Liver (tissue), 9 donors: ENCODE results near the gene ZNF326. TPM values are rescaled to one million over a fixed set of nuclear protein-coding genes. Genes with fewer than 3 reads are reported as not detected.

Experiments
- DNase-seq: peaks from one replicate; pipeline ENCODE4 v3.0.0-alpha.2; 2017; ENCODE audit warnings: low spot score
- H3K27ac ChIP-seq, 2 donors: one replicate each; pipeline ENCODE4 v1.7.0; 2013; ENCODE audit warnings: inconsistent platforms in 2 of 2, low read length in 2 of 2, control low read depth in 1 of 2, low read depth in 1 of 2, mild to moderate bottlenecking in 1 of 2
- H3K27me3 ChIP-seq, 4 donors: one replicate each; pipeline versions ENCODE4 v1.6.1 to v1.7.0; 2013; ENCODE audit warnings: low read length in 3 of 4, inconsistent platforms in 1 of 4, mild to moderate bottlenecking in 1 of 4, moderate library complexity in 1 of 4; ENCODE audit not compliant: control insufficient read depth in 4 of 4, insufficient read depth in 4 of 4
- H3K36me3 ChIP-seq, 4 donors: one replicate each; pipeline versions ENCODE4 v1.6.1 to v1.7.0; 2013; ENCODE audit warnings: low read length in 3 of 4, mild to moderate bottlenecking in 3 of 4, low read depth in 1 of 4, moderate library complexity in 1 of 4; ENCODE audit not compliant: control insufficient read depth in 4 of 4, insufficient read depth in 3 of 4
- H3K4me1 ChIP-seq, 4 donors: one replicate each; pipeline versions ENCODE4 v1.6.1 to v1.7.0; 2013; ENCODE audit warnings: low read length in 3 of 4, mild to moderate bottlenecking in 3 of 4, moderate library complexity in 1 of 4; ENCODE audit not compliant: control insufficient read depth in 4 of 4, insufficient read depth in 4 of 4
- H3K4me3 ChIP-seq, 3 donors: one replicate each; pipeline versions ENCODE4 v1.6.1 to v1.7.0; 2013; ENCODE audit warnings: low read length in 3 of 3, control low read depth in 1 of 3, low read depth in 1 of 3, mild to moderate bottlenecking in 1 of 3
- H3K9ac ChIP-seq, 2 donors: one replicate each; pipeline ENCODE4 v1.7.0; 2013; ENCODE audit warnings: low read length in 2 of 2, mild to moderate bottlenecking in 2 of 2, moderate library complexity in 2 of 2, control low read depth in 1 of 2, low read depth in 1 of 2
- H3K9me3 ChIP-seq, 4 donors: one replicate each; pipeline versions ENCODE4 v1.6.1 to v1.7.0; 2013; ENCODE audit warnings: low read length in 3 of 4; ENCODE audit not compliant: control insufficient read depth in 4 of 4
- CTCF ChIP-seq: fragments of 150-350 bp; IDR thresholded peaks from 2 replicates; pipeline ENCODE4 v1.5.1; 2017; ENCODE audit warnings: improper control_type of control experiment, low read depth, low read length; ENCODE audit not compliant: missing input control
- EGR1 ChIP-seq, 2 donors: IDR thresholded peaks; 2 replicates each; pipeline ENCODE4 v1.6.1; 2016 to 2018; ENCODE audit warnings: antibody characterized with exemption in 2 of 2, low read depth in 2 of 2
- FOXA2 ChIP-seq: IDR thresholded peaks from 2 replicates; pipeline ENCODE4 v1.6.1; 2016; ENCODE audit warnings: antibody characterized with exemption
- GABPA ChIP-seq, 2 donors: IDR thresholded peaks in 1 of 2; conservative IDR thresholded peaks in 1 of 2; 2 replicates each; pipeline ENCODE4 v1.6.1; 2016; ENCODE audit warnings: antibody characterized with exemption in 2 of 2, mild to moderate bottlenecking in 1 of 2, moderate library complexity in 1 of 2
- HNF4A ChIP-seq, 2 donors: conservative IDR thresholded peaks; 2 replicates each; pipeline ENCODE4 v1.6.1; 2016; ENCODE audit warnings: antibody characterized with exemption in 2 of 2, mild to moderate bottlenecking in 2 of 2
- HNF4G ChIP-seq: IDR thresholded peaks from 2 replicates; pipeline ENCODE4 v1.6.1; 2016; ENCODE audit warnings: antibody characterized with exemption
- JUND ChIP-seq, 2 donors: IDR thresholded peaks; 2 replicates each; pipeline ENCODE4 v1.6.1; 2016; ENCODE audit warnings: antibody characterized with exemption in 2 of 2
- NR2F2 ChIP-seq: IDR thresholded peaks from 2 replicates; pipeline ENCODE4 v1.6.1; 2016; ENCODE audit warnings: antibody characterized with exemption
- RAD21 ChIP-seq, 2 donors: IDR thresholded peaks; 2 replicates each; pipeline ENCODE4 v1.6.1; 2016; ENCODE audit warnings: antibody characterized with exemption in 2 of 2, mild to moderate bottlenecking in 2 of 2
- REST ChIP-seq: IDR thresholded peaks from 2 replicates; pipeline ENCODE4 v1.6.1; 2016; ENCODE audit warnings: antibody characterized with exemption, mild to moderate bottlenecking
- RXRA ChIP-seq, 2 donors: IDR thresholded peaks; 2 replicates each; pipeline ENCODE4 v1.6.1; 2017 to 2018; ENCODE audit warnings: antibody characterized with exemption in 2 of 2, mild to moderate bottlenecking in 1 of 2
- SP1 ChIP-seq: IDR thresholded peaks from 2 replicates; pipeline ENCODE4 v1.6.1; 2018; ENCODE audit warnings: antibody characterized with exemption, mild to moderate bottlenecking
- TAF1 ChIP-seq: conservative IDR thresholded peaks from 2 replicates; pipeline ENCODE4 v1.6.1; 2016; ENCODE audit warnings: antibody characterized with exemption, mild to moderate bottlenecking
- YY1 ChIP-seq: IDR thresholded peaks from 2 replicates; pipeline ENCODE4 v1.6.1; 2016; ENCODE audit warnings: antibody characterized with exemption, mild to moderate bottlenecking
- ZBTB33 ChIP-seq: IDR thresholded peaks from 2 replicates; pipeline ENCODE4 v1.6.1; 2016; ENCODE audit warnings: antibody characterized with exemption
- WGBS: extraction: QIAGEN DNeasy Blood & Tissue Kit; methylation state at CpG from one replicate; pipeline ENCODE4 v1.1.7; 2013; 5-methylcytosine and 5-hydroxymethylcytosine counted together
- polyA plus RNA-seq, 2 donors: library from polyadenylated mRNA; stranded (reverse) in 1 of 2; unstranded in 1 of 2; fragments of 200-250 nt in 1 of 2; fragments of >200 nt in 1 of 2; fragmentation: Nextera tagmentation in 1 of 2; extraction: Ambion mirVana in 1 of 2; gene quantifications; one replicate each; pipeline versions ENCODE4 v1.2.1 to v1.2.3, GENCODE V29; 2013 to 2015
- total RNA-seq, 2 donors: library from RNA; depleted of rRNA; stranded (reverse); fragments of >200 nt; gene quantifications; one replicate each; pipeline ENCODE4 v1.2.3, GENCODE V29; 2014
- TF ChIP-seq, protein P1 (sequence below): IDR thresholded peaks from 2 replicates; pipeline ENCODE4 v1.6.1; 2016; ENCODE audit warnings: antibody characterized with exemption
- TF ChIP-seq, protein P2 (sequence below): IDR thresholded peaks from 2 replicates; pipeline ENCODE4 v1.6.1; 2016; ENCODE audit warnings: antibody characterized with exemption
- donor health status: healthy.
- donor health status: healthy.
- donor health status: healthy.
- donor health status: healthy.
- donor health status: healthy.

The ZNF326 gene
- total and polyA plus RNA-seq, 4 donors: 6.5 to 14.6 (median 10.9) TPM

- H3K9ac ChIP-seq: no peak overlapping the region
- no peaks in the 10 kb centered on the region for H3K4me1 ChIP-seq
- TF ChIP-seq RXRA (IDR thresholded peaks at IDR 0.05): no peak
- TF ChIP-seq SP1: no peak
- TF ChIP-seq HNF4A (conservative IDR thresholded peaks at IDR 0.05): no peak
- TF ChIP-seq TAF1: no peak
- no peak for TF ChIP-seq ZBTB33
- no peak for TF ChIP-seq HNF4G
- no peak for TF ChIP-seq NR2F2
- no peak for TF ChIP-seq FOXA2
- TF ChIP-seq RAD21 (IDR thresholded peaks at IDR 0.05): no peak
- TF ChIP-seq JUND (IDR thresholded peaks at IDR 0.05): no peak
- TF ChIP-seq, protein P1, sequence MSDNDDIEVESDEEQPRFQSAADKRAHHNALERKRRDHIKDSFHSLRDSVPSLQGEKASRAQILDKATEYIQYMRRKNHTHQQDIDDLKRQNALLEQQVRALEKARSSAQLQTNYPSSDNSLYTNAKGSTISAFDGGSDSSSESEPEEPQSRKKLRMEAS: no peak
- no peak for TF ChIP-seq YY1
- TF ChIP-seq, protein P2, sequence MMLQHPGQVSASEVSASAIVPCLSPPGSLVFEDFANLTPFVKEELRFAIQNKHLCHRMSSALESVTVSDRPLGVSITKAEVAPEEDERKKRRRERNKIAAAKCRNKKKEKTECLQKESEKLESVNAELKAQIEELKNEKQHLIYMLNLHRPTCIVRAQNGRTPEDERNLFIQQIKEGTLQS: no peak
- H3K27me3 ChIP-seq: no peaks in the 10 kb centered on the region
- no peaks in the 10 kb centered on the region for H3K9me3 ChIP-seq
- DNase-seq: no peak
- no peaks in the 10 kb centered on the region for H3K36me3 ChIP-seq
- no peak overlapping the region for H3K4me3 ChIP-seq
- 90% methylated on average over 7 of the region's 7 CpGs for WGBS
- no peak overlapping the region for H3K27ac ChIP-seq
Measured at GRCh38 chr1:89958851-89959654, 35.9 kb upstream of the ZNF326 start.

GRCh38 chr1:89959719-89960118, 35.2 kb upstream of the ZNF326 start:
- Histone ChIP-seq H3K4me1 (no peaks in the 10 kb centered on the region), H3K27ac (no peak overlapping the region), H3K36me3 (no peaks in the 10 kb centered on the region), H3K27me3 (no peaks in the 10 kb centered on the region), H3K9ac (no peak overlapping the region), H3K9me3 (no peaks in the 10 kb centered on the region), H3K4me3 (no peak overlapping the region)
- WGBS: 98% methylated on average over 2 of the region's 2 CpGs
- DNase-seq: no peak
- TF ChIP-seq HNF4A (conservative IDR thresholded peaks at IDR 0.05): no peak
- no peak for TF ChIP-seq JUND (IDR thresholded peaks at IDR 0.05)
- no peak for TF ChIP-seq TAF1
- TF ChIP-seq YY1: no peak
- no peak for TF ChIP-seq NR2F2
- no peak for TF ChIP-seq GABPA (IDR thresholded peaks at IDR 0.05 in 1 of 2, conservative IDR thresholded peaks at IDR 0.05 in 1 of 2)
- no peak for TF ChIP-seq CTCF
- no peak for TF ChIP-seq REST
- no peak for TF ChIP-seq EGR1 (IDR thresholded peaks at IDR 0.05; ENCODE audit: low read depth in 2 of 2)
